Measurements from ENCODE around the gene MBTPS2.

MBTPS2 gene

GRCh38 chrX:21930986-21931385 is 91.6 kb downstream of the MBTPS2 start:
- Mint-ChIP-seq H3K9me3 (no peaks in the 10 kb centered on the region), H3K4me3 (no peak overlapping the region), H3K27me3 (no peaks in the 10 kb centered on the region), H3K4me1 (ENCODE audit: low read depth in 2 of 2) (peaks cover 0 to 6% of the 10 kb centered on the region in 2 donors), H3K27ac (no peak overlapping the region), H3K36me3 (ENCODE audit: insufficient read depth) (no peaks in the 10 kb centered on the region)
- ATAC-seq (replicated peaks) (no peak), DNase-seq (no peak)

- DNase-seq: no peak
These were observed 93.0 kb downstream of the MBTPS2 start for GRCh38 chrX:21932292-21933002.

GRCh38 chrX:21933077-21933476 is 93.7 kb downstream of the MBTPS2 start:
- Mint-ChIP-seq H3K27ac (no peak overlapping the region), H3K9me3 (no peaks in the 10 kb centered on the region), H3K27me3 (no peaks in the 10 kb centered on the region), H3K36me3 (ENCODE audit: insufficient read depth) (no peaks in the 10 kb centered on the region), H3K4me1 (ENCODE audit: low read depth in 2 of 2) (peaks cover 0 to 6% of the 10 kb centered on the region in 2 donors), H3K4me3 (no peak overlapping the region)
- no peak for ATAC-seq (replicated peaks)
- no peak for DNase-seq

More at GRCh38 chrX:21932292-21933002, 93.0 kb downstream of the MBTPS2 start:
- Mint-ChIP-seq H3K9me3 (no peaks in the 10 kb centered on the region), H3K27ac (no peak overlapping the region), H3K4me3 (no peak overlapping the region), H3K27me3 (no peaks in the 10 kb centered on the region), H3K36me3 (ENCODE audit: insufficient read depth) (no peaks in the 10 kb centered on the region), H3K4me1 (ENCODE audit: low read depth in 2 of 2) (peaks cover 0 to 6% of the 10 kb centered on the region in 2 donors)
- no peak for ATAC-seq (replicated peaks)

GRCh38 chrX:21934414-21934813 is 95.0 kb downstream of the MBTPS2 start:
- ATAC-seq (replicated peaks) (no peak), DNase-seq (no peak)
- no peaks in the 10 kb centered on the region for H3K27me3 Mint-ChIP-seq
- H3K4me3 Mint-ChIP-seq: no peak overlapping the region
- no peaks in the 10 kb centered on the region for H3K9me3 Mint-ChIP-seq
- H3K4me1 Mint-ChIP-seq (ENCODE audit: low read depth in 2 of 2): peaks cover 2 to 6% of the 10 kb centered on the region in 2 donors
- H3K27ac Mint-ChIP-seq: no peak overlapping the region
- H3K36me3 Mint-ChIP-seq (ENCODE audit: insufficient read depth): no peaks in the 10 kb centered on the region

Data from effector memory CD8-positive, alpha-beta T cell (primary cell).